Astrocyte of the hippocampus (primary cell): ENCODE data around the gene UQCRC2.
"Not testable (repeated sequence)": the region's sequence is repeated elsewhere in the genome, so short reads cannot be mapped to it uniquely, and the experiment has no call there.

Experiments used
- DNase-seq: peaks from one replicate; pipeline ENCODE4 v3.0.0; 2011; ENCODE audit warnings: low read depth, low spot score

The UQCRC2 gene

GRCh38 chr16:21982108-21982507, 28.9 kb downstream of the UQCRC2 start:
- no peak for DNase-seq

GRCh38 chr16:21984062-21984461, 30.9 kb downstream of the UQCRC2 start:
- no peak for DNase-seq

- no peak for DNase-seq
Measured at GRCh38 chr16:21985524-21985923, 32.4 kb downstream of the UQCRC2 start.

- DNase-seq, result peak; percentile 14
Measured at GRCh38 chr16:21986692-21987246, 33.6 kb downstream of the UQCRC2 start.

GRCh38 chr16:21987498-21987897, 34.3 kb downstream of the UQCRC2 start:
- DNase-seq, result no peak

- no peak for DNase-seq
Measured at GRCh38 chr16:21989133-21989532, 36.0 kb downstream of the UQCRC2 start.

- DNase-seq, result no peak
Measured at GRCh38 chr16:21989751-21990150, 36.6 kb downstream of the UQCRC2 start.

GRCh38 chr16:21990381-21990944, 37.3 kb downstream of the UQCRC2 start:
- DNase-seq, result no peak

GRCh38 chr16:21991621-21992020, 38.5 kb downstream of the UQCRC2 start:
- DNase-seq, result no peak

- DNase-seq, result no peak
Measured at GRCh38 chr16:21994856-21995465, 41.8 kb downstream of the UQCRC2 start.

GRCh38 chr16:21996923-21997696, 43.9 kb downstream of the UQCRC2 start:
- no peak for DNase-seq

- no peak for DNase-seq
Measured at GRCh38 chr16:21997697-21998480, 44.7 kb downstream of the UQCRC2 start.

GRCh38 chr16:22001591-22001990, 48.4 kb downstream of the UQCRC2 start:
- no peak for DNase-seq

- DNase-seq, result not testable (repeated sequence)
Measured at GRCh38 chr16:22002047-22002446, 48.9 kb downstream of the UQCRC2 start.

GRCh38 chr16:22003195-22003594, 50.0 kb downstream of the UQCRC2 start:
- DNase-seq, result no peak

- no peak for DNase-seq
Measured at GRCh38 chr16:22004341-22004740, 51.2 kb downstream of the UQCRC2 start.

GRCh38 chr16:22005746-22006145, 52.6 kb downstream of the UQCRC2 start:
- DNase-seq, result no peak

GRCh38 chr16:22006636-22007035, 53.5 kb downstream of the UQCRC2 start:
- no peak for DNase-seq

GRCh38 chr16:22007159-22007508, 54.0 kb downstream of the UQCRC2 start:
- no peak for DNase-seq

GRCh38 chr16:22007509-22008214, 54.5 kb downstream of the UQCRC2 start, which contains the start of gene MOSMO:
TSS of gene MOSMO (plus strand) at chr16:22008111. CDS start at chr16:22008302, 191 bp downstream.
- DNase-seq, result peak; percentile 83
